ENCODE measurements around the gene ACADS. TPM values are rescaled to one million over a fixed set of nuclear protein-coding genes. Genes with fewer than 3 reads are reported as not detected.
"Not testable (repeated sequence)": the region's sequence is repeated elsewhere in the genome, so short reads cannot be mapped to it uniquely, and the experiment has no call there.

ACADS gene
- total RNA-seq, 2 experiments from 2014 or later = 11.8 to 12.6 TPM

- CTCF ChIA-PET = interaction anchor here (0.6 to 1.3 kb wide), 3 partner anchors 71 to 154 kb away, joined by 3 to 4 read pairs (median 4); no protein-coding TSS in a partner anchor
- POLR2A ChIA-PET = no interaction called here
Measured at GRCh38 chr12:120720234-120720986, 5.2 kb upstream of the ACADS start.

- ChIA-PET CTCF (interaction anchor here (1.3 to 1.6 kb wide), 2 partner anchors 72 to 73 kb away, joined by 4 read pairs; no protein-coding TSS in a partner anchor), POLR2A (no interaction called here)
Measured at GRCh38 chr12:120720987-120721801, 4.4 kb upstream of the ACADS start.

DNA sequence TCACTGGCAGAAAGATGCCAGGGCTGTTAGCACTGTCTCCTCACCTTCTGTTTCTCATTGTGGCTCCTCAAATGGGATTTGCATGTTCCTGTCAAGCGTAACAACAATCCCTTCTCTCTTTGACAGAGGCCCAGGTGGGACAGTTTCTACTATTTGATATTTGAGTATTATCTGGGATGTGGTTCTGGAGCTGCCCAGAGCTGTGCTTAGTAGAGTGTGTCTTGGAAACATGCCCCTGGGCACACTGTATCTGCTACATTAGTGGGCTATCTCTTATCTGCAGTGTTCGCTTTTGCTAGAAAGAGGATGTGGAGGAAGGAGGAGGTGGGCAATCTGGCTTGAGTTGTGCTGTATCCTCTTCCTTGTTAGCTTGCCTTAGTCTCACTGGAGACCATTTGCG is 3.8 kb upstream of the ACADS start:
- POLR2A ChIA-PET = no interaction called here
- CTCF ChIA-PET = interaction anchor here (0.8 to 1.6 kb wide), 2 partner anchors 73 to 250 kb away, joined by 3 to 4 read pairs; no protein-coding TSS in a partner anchor

- ChIA-PET CTCF (interaction anchor here (0.8 to 1.6 kb wide), 2 partner anchors 74 to 249 kb away, joined by 3 to 4 read pairs; no protein-coding TSS in a partner anchor), POLR2A (no interaction called here)
Measured at GRCh38 chr12:120722784-120723183, 2.8 kb upstream of the ACADS start.

DNA sequence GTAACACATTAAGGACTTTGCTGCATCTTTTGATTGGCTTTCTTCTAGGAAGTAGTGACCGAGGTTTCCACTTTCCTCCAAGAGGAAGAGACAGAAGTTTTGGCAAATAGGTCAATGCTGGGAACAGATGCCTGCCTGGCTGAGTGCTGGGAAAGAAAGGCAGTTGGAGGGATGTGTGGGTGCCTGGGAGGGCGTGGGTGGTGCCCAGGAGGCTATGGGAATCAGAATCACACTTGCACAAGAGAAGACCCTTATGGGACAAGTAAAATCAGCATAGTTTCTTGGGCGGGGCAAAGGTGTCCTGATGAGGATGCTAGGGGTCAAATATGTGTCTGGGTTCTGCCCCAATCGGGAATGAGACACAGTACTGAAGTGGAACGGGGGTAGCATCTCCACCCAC is 906 bp upstream of the ACADS start:
- POLR2A ChIA-PET = no interaction called here
- CTCF ChIA-PET = no interaction called here

- ChIA-PET CTCF (interaction anchor here (0.6 kb wide), 1 partner anchor 372 kb away, joined by 3 read pairs; no protein-coding TSS in a partner anchor), POLR2A (interaction anchor here (0.6 kb wide), 2 partner anchors 15 to 521 kb away, joined by 3 to 16 read pairs; partner anchors contain the start of gene UNC119B)
Measured at GRCh38 chr12:120725151-120725658, 421 bp upstream of the ACADS start.

- POLR2A ChIA-PET = interaction anchor here (0.5 kb wide), 1 partner anchor 10 kb away, joined by 3 read pairs; no protein-coding TSS in a partner anchor
Measured at GRCh38 chr12:120726510-120726793, 826 bp downstream of the ACADS start.

GRCh38 chr12:120726961-120727360 is 1.3 kb downstream of the ACADS start:
- CTCF ChIA-PET = no interaction called here
- POLR2A ChIA-PET = no interaction called here

More at GRCh38 chr12:120726510-120726793, 826 bp downstream of the ACADS start:
- CTCF ChIA-PET = no interaction called here

- CTCF ChIA-PET, POLR2A ChIA-PET: not testable (repeated sequence)
Measured at GRCh38 chr12:120732198-120732597, 6.6 kb downstream of the ACADS start.

DNA sequence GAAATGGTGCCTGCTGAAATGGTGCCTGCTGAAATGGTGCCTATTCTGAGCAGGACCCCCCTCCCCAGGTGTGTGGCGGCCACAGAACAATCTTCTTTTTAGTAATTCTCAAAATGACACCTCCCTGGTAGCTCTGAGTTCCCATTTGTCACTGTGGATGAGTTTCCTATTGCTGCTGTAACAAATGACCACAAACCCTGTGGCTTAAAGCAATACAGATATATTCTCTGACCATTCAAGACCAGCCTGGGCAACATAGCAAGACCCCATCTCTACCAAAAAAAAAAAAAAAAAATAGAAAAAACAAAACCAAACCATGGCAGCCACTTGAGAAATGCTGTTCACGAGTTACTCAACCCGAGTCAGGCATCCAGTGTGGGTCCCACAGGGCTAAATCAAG is 7.9 kb downstream of the ACADS start:
- POLR2A ChIA-PET = no interaction called here
- CTCF ChIA-PET = no interaction called here

DNA sequence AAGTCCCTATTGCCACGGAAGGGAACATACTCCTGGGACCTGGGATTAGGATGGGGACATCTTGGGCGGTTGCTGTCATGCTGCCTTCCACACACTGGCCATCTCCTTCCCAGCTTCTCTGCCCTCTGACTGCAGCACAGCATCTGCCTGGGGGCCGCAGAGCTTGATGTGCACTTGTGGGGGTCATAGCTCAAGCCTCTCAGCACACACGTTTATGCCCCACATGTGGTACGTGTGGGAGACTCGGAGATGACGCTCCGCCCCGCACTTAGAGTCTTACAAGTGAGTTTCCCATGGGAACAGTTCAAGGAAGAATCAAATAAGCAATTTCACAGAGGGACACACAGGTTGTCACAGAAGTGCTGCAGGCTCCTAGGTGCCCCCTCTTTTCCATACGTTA is 8.6 kb downstream of the ACADS start:
- CTCF ChIA-PET = no interaction called here
- POLR2A ChIA-PET = no interaction called here

- POLR2A ChIA-PET = interaction anchor here (0.6 kb wide), 1 partner anchor 1078 kb away, joined by 10 read pairs; no protein-coding TSS in a partner anchor
- CTCF ChIA-PET = interaction anchor here (0.6 to 0.7 kb wide), 2 partner anchors 26 to 367 kb away, joined by 3 to 5 read pairs; no protein-coding TSS in a partner anchor
Measured at GRCh38 chr12:120735181-120735580, 9.6 kb downstream of the ACADS start.

DNA sequence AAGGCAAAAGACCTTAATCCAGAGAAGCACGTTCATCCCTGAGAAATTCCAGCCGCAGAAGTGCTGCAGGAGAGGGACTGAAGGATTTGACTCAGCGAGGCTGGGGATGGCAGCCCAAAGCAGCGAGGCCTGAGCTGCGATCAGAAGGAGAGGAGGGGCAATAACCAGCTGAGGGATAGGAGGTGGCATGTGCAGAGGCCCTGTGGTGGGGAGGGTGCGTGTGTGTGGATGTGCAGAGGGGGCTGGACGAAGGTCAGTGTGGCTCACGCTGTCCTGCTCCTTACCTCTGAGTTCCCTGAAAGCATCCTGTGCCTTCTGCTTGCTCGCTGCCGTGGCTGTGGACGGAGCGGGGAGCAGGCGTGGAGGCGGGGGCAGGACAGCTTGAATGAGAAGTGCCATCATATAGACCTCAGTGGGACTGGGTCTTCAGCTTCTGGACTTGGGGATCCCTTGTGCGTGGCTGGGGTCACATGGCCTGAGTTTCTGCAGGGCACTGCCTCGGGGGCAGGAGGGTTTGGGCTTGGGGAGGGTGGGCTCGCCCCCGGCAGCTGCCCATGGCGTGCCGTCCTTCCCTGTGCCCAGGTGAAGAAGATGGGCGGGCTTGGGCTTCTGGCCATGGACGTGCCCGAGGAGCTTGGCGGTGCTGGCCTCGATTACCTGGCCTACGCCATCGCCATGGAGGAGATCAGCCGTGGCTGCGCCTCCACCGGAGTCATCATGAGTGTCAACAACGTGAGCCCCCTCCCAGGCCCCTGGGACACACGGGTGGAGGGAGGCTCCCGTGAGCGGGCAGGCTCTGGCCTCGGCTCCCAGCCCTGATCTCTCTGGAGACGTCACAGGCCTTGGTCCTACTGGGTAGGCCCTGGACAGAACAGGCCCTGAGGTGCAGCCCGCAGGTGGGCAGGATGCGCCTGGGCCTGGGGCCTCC is 11.0 kb downstream of the ACADS start:
- ChIA-PET POLR2A (interaction anchor here (0.6 kb wide), 1 partner anchor 10 kb away, joined by 3 read pairs; no protein-coding TSS in a partner anchor), CTCF (no interaction called here)

DNA sequence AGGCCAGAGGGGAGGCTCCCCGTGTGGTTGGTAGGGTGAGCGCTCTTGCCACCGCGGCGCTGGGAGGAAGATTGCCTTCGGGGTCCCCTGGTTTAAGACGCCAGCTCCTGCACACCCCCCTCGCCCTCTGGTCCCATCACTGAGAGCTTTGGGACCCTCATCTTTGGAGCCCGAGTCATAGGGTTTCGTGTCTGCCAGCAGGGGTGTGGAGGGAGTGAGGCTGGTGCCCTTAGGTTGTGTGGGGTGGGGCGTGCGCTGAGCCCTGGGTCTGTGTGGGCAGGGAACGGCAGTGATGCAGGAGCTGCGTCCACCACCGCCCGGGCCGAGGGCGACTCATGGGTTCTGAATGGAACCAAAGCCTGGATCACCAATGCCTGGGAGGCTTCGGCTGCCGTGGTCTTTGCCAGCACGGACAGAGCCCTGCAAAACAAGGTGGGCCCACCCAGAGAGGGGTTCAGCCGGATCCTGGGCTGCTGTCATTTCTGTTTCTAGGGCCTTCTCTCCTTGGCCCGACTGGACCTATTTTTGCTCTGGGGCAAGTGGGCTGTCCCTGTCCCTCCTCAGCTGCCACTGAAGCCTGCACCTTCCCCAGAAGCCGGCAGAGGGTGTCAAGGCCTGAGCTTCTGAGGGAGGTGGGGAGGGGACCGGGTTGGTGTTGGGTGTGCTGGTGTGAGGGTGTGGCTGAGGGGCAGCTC is 12.1 kb downstream of the ACADS start:
- ChIA-PET POLR2A (no interaction called here), CTCF (no interaction called here)

- POLR2A ChIA-PET = no interaction called here
- CTCF ChIA-PET = no interaction called here
Measured at GRCh38 chr12:120738252-120739030, 12.8 kb downstream of the ACADS start.

- CTCF ChIA-PET = interaction anchor here (0.6 kb wide), 1 partner anchor 133 kb away, joined by 3 read pairs; no protein-coding TSS in a partner anchor
- POLR2A ChIA-PET = no interaction called here
Measured at GRCh38 chr12:120739031-120739762, 13.6 kb downstream of the ACADS start.

DNA sequence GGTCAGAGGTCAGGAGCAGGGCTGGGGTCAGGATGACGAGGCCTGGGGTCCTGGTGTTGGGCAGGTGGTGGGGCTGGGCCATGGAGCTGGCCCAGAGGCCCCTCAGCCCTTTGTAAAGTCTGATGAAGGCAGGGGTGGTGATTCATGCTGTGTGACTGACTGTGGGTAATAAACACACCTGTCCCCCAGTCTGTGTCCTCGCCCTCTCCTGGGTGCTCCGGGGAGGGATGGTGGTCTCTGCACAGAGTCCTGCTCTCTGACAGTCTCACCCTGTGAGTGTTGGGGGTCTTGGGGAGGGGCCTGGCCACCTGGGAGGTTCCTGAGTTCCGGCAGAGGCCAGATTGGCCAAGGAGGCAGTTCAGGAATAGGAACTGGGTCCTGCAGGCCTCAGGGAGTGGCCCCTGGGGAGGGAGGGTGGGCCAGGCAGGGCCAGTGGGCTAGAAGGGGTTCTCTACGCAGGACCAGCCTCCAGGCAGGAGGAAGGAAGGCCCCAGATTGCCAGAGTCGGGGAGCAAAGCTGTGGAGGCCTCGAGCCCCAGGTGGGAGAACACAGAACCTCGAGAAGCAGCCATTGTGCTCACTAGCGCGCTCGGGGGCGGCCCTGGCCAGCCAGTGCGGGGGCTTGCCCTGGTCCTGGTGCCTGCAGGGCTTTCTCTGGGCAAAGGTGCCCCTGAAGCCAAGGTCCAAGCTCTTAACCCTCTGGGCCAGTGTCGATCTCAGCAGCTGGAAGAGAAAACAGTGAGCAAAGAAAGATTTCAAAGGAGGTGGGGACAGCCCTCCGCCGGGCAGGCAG is 14.4 kb downstream of the ACADS start:
- CTCF ChIA-PET = no interaction called here
- POLR2A ChIA-PET = no interaction called here
